GM19395 (cell line): ENCODE data around the gene MAMSTR.

Experiments used
- ATAC-seq: cut with Tn5 transposase; IDR thresholded peaks from one replicate; pipeline ENCODE4 v1.9.1; 2021; ENCODE audit warnings: mild to moderate bottlenecking, moderate library complexity; ENCODE audit not compliant: unreplicated experiment

Gene MAMSTR

DNA sequence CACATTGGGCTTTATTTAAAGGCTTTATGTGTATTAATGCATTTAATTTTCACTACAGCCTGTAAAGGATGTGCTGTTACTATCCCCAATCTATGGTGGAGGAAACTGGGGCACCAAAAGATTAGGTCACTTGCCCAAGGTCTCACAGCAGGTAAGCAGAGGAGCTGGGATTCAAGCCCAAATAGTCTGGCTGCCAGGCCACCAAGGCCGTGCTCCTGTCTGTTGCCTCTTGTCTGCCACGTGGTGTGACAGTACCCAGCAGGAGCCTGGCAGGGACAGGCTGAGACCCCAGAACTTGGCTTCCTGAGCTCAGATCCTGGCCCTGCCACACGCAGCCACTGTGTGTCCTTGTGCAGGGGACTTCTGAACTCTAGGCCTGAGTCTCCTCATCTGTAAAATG is 51.2 kb downstream of the MAMSTR start:
- ATAC-seq, result no peak

- ATAC-seq, result no peak
These were observed 53.7 kb downstream of the MAMSTR start for GRCh38 chr19:48665786-48666185.

GRCh38 chr19:48664476-48664875 is 55.0 kb downstream of the MAMSTR start:
- no peak for ATAC-seq

DNA sequence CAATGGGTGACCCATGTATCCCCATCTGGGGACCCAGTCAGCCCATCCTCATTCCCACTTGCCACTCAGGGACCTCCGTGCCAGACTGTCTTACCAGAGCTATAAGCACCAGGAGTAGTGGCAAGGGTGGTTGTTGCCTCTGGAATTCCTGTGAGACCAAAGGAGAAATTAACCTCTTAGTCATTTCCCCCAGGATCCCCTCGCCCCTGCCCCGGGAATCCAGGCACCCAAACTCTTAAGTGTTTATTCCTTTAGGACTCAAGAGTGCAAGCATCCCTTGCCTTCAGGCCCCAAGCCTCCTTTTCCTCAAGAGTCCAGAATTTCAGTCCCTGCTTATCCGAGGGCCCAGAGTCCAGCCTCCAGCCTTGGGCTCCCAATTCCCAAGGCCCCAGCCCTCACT is 55.9 kb downstream of the MAMSTR start:
- ATAC-seq, result no peak
